Loucy (cell line): ENCODE results near the gene PPHLN1.

Source experiments
- H2AFZ ChIP-seq: fragments of 200-600 bp; sonication (generic); 2 replicates; pipeline ENCODE4 v1.6.0; 2016; ENCODE audit warnings: antibody characterized with exemption, mild to moderate bottlenecking, low read length, moderate library complexity
- H3F3A ChIP-seq: fragments of 200-600 bp; 2 replicates; pipeline ENCODE4 v1.6.0; 2016; ENCODE audit warnings: antibody characterized with exemption, low read depth, mild to moderate bottlenecking
- H3K27me3 ChIP-seq: fragments of 200-600 bp; sonication (generic); 2 replicates; pipeline ENCODE4 v1.6.1; 2014; ENCODE audit warnings: low read length, mild to moderate bottlenecking; ENCODE audit not compliant: insufficient read depth, poor library complexity, severe bottlenecking
- H3K36me3 ChIP-seq: fragments of 200-600 bp; sonication (generic); 2 replicates; pipeline ENCODE4 v1.6.1; 2016; ENCODE audit warnings: low read length; ENCODE audit not compliant: insufficient read depth
- H3K4me1 ChIP-seq: fragments of 200-600 bp; sonication (generic); 2 replicates; pipeline ENCODE4 v1.5.1; 2014; ENCODE audit warnings: low read length, mild to moderate bottlenecking; ENCODE audit not compliant: insufficient read depth, poor library complexity, severe bottlenecking
- H3K4me2 ChIP-seq: fragments of 200-600 bp; sonication (generic); 2 replicates; pipeline ENCODE4 v1.6.0; 2014; ENCODE audit warnings: antibody characterized with exemption, low read length, low read depth, mild to moderate bottlenecking; ENCODE audit not compliant: poor library complexity, severe bottlenecking
- H3K4me3 ChIP-seq: fragments of 200-600 bp; sonication (generic); 2 replicates; pipeline ENCODE4 v1.5.1; 2014; ENCODE audit warnings: low read length, mild to moderate bottlenecking, mixed read lengths; ENCODE audit not compliant: poor library complexity, severe bottlenecking
- H3K79me2 ChIP-seq: fragments of 200-600 bp; sonication (generic); 2 replicates; pipeline ENCODE4 v1.6.1; 2014; ENCODE audit warnings: low read length; ENCODE audit not compliant: insufficient read depth
- H3K9ac ChIP-seq: fragments of 200-600 bp; sonication (generic); 2 replicates; pipeline ENCODE4 v1.6.0; 2014; ENCODE audit warnings: mild to moderate bottlenecking, low read depth, low read length, moderate library complexity; ENCODE audit not compliant: poor library complexity, severe bottlenecking
- H3K9me2 ChIP-seq: fragments of 200-600 bp; sonication (generic); replicated peaks from 2 replicates; pipeline ENCODE4 v1.6.1; 2016; ENCODE audit warnings: low read depth, low read length, mixed read lengths
- H3K9me3 ChIP-seq: fragments of 200-600 bp; sonication (generic); 2 replicates; pipeline ENCODE4 v1.6.1; 2014; ENCODE audit warnings: mild to moderate bottlenecking, antibody characterized with exemption, low read length, low read depth; ENCODE audit not compliant: insufficient read depth
- H4K20me1 ChIP-seq: fragments of 200-600 bp; sonication (generic); 2 replicates; pipeline ENCODE4 v1.6.0; 2014; ENCODE audit warnings: antibody characterized with exemption, low read length, mild to moderate bottlenecking; ENCODE audit not compliant: insufficient read depth, poor library complexity, severe bottlenecking
- CTCF ChIP-seq: fragments of 200-600 bp; sonication (generic); conservative IDR thresholded peaks from 2 replicates; pipeline ENCODE4 v1.5.1; 2014; ENCODE audit warnings: mild to moderate bottlenecking, antibody characterized with exemption, low read length
- EZH2phosphoT487 ChIP-seq: fragments of 200-600 bp; IDR thresholded peaks from 2 replicates; pipeline ENCODE4 v1.6.1; 2018; ENCODE audit warnings: antibody characterized with exemption, mild to moderate bottlenecking, moderate library complexity, borderline replicate concordance

PPHLN1 gene

DNA sequence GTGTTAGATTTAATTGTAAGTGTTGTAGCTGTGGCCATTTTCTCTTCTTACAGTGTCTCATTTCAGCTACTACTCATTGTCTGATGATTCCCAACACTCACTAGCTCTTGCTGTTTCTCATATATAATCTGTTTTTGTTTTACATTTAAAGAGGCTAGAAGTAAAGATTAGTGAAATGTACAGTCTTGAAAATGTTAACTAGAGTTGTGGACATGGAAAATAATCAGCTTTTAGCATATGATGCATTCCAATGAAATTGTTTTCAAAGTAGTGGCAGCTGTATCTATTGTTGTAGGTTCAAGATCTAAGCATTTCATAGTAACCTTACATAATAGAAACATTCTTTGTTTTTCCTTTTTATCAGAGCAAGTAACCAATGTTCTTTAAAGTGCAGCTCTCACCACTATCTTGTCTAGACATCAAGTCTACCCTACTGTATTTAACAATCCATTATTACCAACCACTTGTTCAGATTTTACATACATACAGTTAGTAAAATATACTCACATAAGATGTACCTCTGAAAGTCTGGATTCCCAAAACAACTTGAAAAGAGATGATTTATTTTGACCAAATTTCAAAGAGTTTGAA lies 76.9 kb downstream of the PPHLN1 start:
- H3K9ac ChIP-seq, result no peak overlapping the region
- peaks cover 66% of the 10 kb centered on the region; the same call in 1 of the 2 replicates for H3K36me3 ChIP-seq
- no peak overlapping the region for H2AFZ ChIP-seq

GRCh38 chr12:42407306-42407705 lies 81.3 kb downstream of the PPHLN1 start:
- Histone ChIP-seq H3F3A (no peaks in the 10 kb centered on the region), H3K4me1 (no peaks in the 10 kb centered on the region), H3K36me3 (peaks cover 40% of the 10 kb centered on the region; the same call in 1 of the 2 replicates), H4K20me1 (peaks cover 9% of the 10 kb centered on the region), H2AFZ (no peak overlapping the region), H3K9ac (no peak overlapping the region), H3K4me2 (no peak overlapping the region), H3K9me2 (no peaks in the 10 kb centered on the region), H3K9me3 (no peaks in the 10 kb centered on the region), H3K4me3 (no peak overlapping the region), H3K79me2 (no peaks in the 10 kb centered on the region), H3K27me3 (no peaks in the 10 kb centered on the region)
- TF ChIP-seq CTCF (no peak), EZH2phosphoT487 (no peak)

More for the DNA sequence above, 76.9 kb downstream of the PPHLN1 start:
- no peaks in the 10 kb centered on the region for H3K27me3 ChIP-seq
- H3K9me3 ChIP-seq, result no peaks in the 10 kb centered on the region
- no peak overlapping the region for H3K4me2 ChIP-seq
- H3K79me2 ChIP-seq, result no peaks in the 10 kb centered on the region
- no peak overlapping the region for H3K4me3 ChIP-seq
- H3K9me2 ChIP-seq, result no peaks in the 10 kb centered on the region
- H4K20me1 ChIP-seq, result peaks cover 3% of the 10 kb centered on the region
- TF ChIP-seq EZH2phosphoT487, result no peak
- TF ChIP-seq CTCF, result no peak
- H3F3A ChIP-seq, result no peaks in the 10 kb centered on the region
- H3K4me1 ChIP-seq, result no peaks in the 10 kb centered on the region

- no peak overlapping the region for H3K9ac ChIP-seq
Observed at GRCh38 chr12:42409471-42409870, 83.5 kb downstream of the PPHLN1 start.

More at GRCh38 chr12:42409471-42409870, 83.5 kb downstream of the PPHLN1 start:
- Histone ChIP-seq H3K4me2 (no peak overlapping the region), H2AFZ (no peak overlapping the region), H4K20me1 (peaks cover 6% of the 10 kb centered on the region), H3K36me3 (peaks cover 26% of the 10 kb centered on the region; the same call in 1 of the 2 replicates), H3F3A (no peaks in the 10 kb centered on the region), H3K9me2 (no peaks in the 10 kb centered on the region), H3K4me1 (no peaks in the 10 kb centered on the region), H3K4me3 (no peak overlapping the region), H3K79me2 (no peaks in the 10 kb centered on the region), H3K9me3 (no peaks in the 10 kb centered on the region), H3K27me3 (no peaks in the 10 kb centered on the region)
- TF ChIP-seq CTCF (no peak), EZH2phosphoT487 (no peak)
